NCI-H2171 treated with DMSO at 0.1 percent for 48 hours (cell line): ENCODE measurements around the gene LCA5.
"Not testable (repeated sequence)": the region's sequence is repeated elsewhere in the genome, so short reads cannot be mapped to it uniquely, and the experiment has no call there.

Experiments used
- DNase-seq: peaks from one replicate; lab custom pipeline; 2025; lab: John Stamatoyannopoulos, UW

LCA5 gene

DNA sequence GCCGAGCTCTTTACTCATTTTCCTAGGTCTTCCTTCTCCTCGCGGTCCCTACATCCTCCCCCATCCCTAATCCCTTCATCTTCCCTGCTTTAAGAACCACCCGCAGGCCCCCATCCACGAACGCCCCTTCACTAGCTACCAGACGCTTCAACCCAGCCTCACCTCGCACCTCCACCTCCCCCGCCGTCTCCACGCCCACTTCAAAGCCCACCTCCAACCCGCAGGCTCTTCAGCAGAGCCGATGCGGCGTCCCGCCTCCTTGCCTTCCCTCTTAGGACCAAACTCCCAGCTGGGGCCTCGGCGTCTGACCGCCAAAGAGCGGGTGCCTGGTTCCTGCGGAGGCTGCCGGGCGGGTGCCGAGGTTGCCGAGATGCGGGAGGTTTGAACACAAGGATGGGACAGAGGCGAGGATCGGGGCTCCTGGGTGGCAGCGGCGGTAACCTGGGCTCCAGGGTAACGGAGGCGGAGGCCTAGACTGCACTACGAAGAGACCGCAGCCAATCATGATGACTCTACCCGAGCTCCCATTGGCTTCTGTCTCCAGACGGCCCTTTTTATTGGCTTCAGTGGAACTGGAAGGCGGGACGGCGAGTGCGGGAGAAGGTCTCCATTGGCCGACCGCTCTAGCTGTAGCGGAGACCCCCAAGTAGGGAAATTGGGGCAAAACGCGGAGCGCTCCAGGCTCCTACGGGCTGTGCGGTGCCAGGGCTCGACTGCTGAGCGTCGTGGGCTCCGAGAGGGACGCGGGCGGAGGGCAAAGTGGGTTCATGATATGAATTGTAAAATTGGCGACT, at the start of gene LCA5:
Gene LCA5 (minus strand): TSS at position 477 of the 794 bp plus-strand sequence. CDS start 18,536 bp downstream, outside the sequence.
- peak; percentile 99 for DNase-seq

- DNase-seq, result peak; percentile 26
Measured at GRCh38 chr6:79586548-79586947, 49.3 kb upstream of the LCA5 start.

- no peak for DNase-seq
Measured at GRCh38 chr6:79584332-79584731, 47.1 kb upstream of the LCA5 start.

DNA sequence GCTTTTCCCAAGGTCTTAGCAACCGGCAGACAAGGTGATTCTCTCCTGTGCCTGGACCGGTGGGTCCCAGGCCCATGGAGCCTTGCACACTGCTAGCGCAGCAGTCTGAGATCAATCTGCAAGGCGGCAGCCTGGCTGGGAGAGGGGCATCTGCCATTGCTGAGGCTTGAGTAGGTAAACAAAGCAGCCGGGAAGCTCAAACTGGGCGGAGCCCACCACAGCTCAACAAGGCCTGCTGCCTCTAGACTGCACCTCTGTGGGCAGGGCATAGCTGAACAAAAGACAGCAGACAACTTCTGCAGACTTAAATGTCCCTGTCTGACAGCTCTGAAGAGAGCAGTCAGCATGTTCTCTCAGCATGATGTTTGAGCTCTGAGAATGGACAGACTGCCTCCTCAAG, 40.7 kb upstream of the LCA5 start:
- DNase-seq, result not testable (repeated sequence)

- no peak for DNase-seq
Measured at GRCh38 chr6:79574630-79575225, 37.5 kb upstream of the LCA5 start.

- no peak for DNase-seq
Measured at GRCh38 chr6:79574174-79574573, 36.9 kb upstream of the LCA5 start.

DNA sequence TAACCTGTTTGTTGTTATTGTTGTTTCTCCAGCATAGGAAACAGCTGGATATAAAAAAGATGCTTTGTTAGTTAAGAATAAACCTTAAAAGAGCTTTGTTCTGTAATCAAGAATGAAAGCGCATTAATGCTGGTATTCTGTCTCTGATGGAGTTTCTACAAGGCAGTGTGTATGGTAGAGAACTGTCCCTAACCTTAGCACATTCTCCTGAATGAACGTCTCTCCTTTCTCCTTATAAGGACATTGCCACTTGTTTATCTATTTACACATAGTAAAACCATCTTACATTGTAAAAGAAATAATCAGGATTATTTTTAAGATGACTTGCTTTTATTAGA, 33.8 kb upstream of the LCA5 start:
- no peak for DNase-seq

DNA sequence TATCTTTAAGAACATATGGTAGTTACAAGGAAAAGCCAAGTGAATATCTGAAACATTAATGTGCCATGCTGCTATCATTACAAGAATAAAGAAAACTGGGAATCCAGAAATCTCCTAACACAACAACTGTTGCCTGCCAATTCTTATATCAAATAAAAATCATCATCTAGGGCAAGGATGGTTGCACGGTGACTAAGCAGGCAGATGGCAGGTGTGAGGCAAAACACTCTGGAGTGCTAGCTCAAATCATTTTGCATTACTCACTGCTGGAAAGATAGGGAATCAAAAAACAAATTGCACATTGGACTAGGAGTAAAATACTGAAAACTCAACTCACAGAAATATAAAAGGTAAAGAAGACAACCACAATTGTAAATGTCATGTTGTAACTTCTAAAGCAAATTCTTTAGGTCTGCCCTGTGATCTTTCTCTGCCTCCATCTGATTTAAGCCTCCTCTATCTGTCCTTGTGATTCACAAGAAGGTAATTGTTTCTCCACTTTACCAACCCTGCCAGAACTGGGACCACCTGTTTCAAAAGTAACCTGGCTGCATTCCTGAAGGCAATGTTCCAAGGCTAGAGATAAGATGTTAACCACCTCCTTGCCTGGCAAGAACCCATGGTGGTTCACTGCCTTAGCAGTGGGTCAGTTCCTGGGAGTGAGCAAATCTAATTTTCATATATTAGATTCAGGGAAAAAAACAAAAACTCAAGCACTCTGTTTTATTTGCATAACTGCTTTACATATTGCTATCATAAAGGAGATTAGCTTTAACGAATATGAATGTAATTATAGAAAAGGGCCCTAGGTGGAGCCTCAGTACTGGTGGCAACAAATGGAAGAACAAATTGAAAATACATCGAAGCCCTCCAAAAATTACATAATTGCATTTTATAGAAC, 33.1 kb upstream of the LCA5 start:
- peak; percentile 81 for DNase-seq

DNA sequence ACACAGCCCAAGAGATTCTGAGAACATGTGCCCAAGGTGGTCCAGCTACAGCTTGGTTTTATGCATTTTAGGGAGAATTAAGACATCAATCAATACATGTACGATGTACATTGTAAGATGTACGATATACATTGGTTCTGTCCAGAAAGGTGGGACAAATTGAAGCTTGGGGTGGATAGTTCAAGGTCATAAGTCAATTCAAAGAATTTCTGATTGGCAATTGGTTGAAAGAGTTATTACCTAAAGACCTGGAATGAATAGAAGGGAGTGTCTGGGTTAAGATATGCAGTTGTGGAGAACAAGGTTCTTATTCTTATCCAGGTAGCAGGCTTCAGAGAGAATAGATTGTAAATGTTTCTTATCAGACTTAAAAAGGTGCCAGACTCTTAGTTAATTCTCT, 31.8 kb upstream of the LCA5 start:
- no peak for DNase-seq

- DNase-seq, result no peak
Measured at GRCh38 chr6:79564636-79565035, 27.4 kb upstream of the LCA5 start.

GRCh38 chr6:79559706-79560105, 22.5 kb upstream of the LCA5 start:
- DNase-seq, result no peak

- no peak for DNase-seq
Measured at GRCh38 chr6:79557673-79558467, 20.6 kb upstream of the LCA5 start.

DNA sequence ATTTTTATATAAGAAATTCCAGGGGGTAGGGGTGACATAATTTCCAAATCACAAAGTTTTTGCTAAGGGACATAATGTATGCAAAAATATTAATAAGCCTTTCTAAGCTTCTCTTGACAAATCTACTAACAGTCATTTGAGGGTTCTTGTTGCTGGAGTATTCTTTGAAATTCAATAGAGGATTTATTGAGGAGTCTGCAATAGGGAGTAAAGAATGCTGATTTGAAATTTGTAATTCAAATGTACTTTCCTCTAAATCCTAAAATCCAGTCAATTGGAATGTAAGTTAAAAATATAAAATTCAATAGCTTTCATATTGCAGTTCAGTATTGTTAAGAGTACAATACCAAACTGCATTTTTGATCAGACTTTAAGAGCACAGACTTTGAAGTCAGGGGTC, 17.1 kb upstream of the LCA5 start:
- no peak for DNase-seq

DNA sequence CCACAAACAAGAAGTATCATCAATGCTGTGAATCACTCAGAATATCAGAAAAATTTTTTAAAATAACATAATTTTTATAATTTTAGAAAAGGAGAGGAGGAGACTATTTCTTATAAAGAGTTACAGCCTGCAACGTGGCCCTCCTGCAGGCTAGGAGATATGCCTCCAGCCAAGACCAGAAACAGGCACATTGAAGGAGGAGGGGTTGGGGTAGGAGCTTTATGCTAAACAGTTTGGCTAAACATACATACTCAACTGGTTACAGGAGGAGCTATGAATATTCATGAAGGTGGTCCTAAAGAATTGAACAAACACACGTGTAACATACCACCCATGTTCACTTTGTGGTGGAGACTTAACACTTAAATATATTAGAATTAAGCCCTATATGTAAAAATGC, 14.2 kb upstream of the LCA5 start:
- DNase-seq, result no peak

DNA sequence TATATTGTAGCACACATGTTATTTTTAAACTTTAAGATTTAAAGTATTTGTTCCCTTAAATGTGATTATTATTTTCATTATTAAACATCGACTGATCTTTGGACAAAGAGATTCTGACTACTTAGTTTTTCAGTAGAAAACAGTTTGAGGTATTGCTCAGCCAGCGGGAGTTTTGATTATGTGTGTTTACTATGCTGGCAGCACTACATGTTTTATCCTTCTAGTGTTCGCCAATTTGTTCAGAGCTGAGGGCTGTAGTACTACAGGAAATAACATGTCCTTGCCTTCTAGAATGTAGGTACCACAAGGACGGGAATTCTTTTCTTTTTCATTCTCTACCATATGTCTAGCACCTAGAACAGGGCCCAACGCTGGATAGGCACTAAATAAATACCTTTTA, 11.1 kb upstream of the LCA5 start:
- DNase-seq, result no peak

GRCh38 chr6:79546186-79546585, 9.0 kb upstream of the LCA5 start:
- no peak for DNase-seq

DNA sequence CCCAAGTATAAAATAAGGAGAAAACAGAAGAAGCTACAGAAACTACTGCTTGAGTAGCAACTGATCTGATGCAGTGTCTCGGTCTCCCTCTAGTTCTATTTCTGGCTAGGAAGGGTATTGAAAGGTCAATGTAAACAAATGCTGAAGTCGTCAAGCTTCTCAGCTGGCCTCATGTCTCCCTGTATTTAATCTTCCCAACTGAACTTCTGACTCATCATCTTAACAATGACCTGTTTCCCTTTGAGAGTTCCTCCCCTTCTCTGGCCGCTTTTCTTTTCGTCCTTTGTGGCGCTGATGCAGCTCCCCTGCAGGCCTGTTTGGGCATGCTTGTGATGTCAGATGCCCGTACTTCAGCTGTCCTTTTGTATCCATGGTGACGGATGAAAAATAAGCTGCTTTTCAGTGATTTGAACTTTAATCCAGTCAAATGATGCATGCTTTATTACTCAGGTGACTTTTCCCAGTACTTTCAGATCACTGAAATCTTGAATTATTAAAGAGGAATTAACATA, 7.8 kb upstream of the LCA5 start:
- peak; percentile 93 for DNase-seq

GRCh38 chr6:79544299-79544927, 7.2 kb upstream of the LCA5 start:
- DNase-seq, result peak; percentile 28

DNA sequence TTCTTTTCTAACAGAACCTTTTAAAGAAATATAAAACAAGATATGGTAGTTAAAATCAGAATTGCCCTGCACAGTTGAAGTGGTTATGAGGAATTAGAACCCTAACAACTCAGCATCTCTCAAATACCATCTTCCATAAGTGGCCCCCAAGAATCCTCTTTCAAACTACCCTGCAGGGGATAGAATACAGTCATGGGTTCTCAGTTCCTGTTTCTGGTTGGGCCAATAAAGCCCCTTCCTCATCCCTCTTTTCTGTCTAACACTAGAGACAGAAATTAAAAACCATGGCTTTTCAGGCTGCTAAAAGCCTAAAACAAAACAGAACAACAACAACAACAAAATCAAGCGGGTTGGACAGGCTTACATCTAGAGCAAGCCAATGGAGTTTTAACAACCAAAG, 6.7 kb upstream of the LCA5 start:
- no peak for DNase-seq

GRCh38 chr6:79543411-79543810, 6.2 kb upstream of the LCA5 start:
- DNase-seq, result no peak
